Measurements from ENCODE around the gene THAP7.
A peak's percentile ranks its signal among the peaks of the same experiment; 100 is the strongest.
"Not testable (repeated sequence)": the region's sequence is repeated elsewhere in the genome, so short reads cannot be mapped to it uniquely, and the experiment has no call there.

The THAP7 gene

DNA sequence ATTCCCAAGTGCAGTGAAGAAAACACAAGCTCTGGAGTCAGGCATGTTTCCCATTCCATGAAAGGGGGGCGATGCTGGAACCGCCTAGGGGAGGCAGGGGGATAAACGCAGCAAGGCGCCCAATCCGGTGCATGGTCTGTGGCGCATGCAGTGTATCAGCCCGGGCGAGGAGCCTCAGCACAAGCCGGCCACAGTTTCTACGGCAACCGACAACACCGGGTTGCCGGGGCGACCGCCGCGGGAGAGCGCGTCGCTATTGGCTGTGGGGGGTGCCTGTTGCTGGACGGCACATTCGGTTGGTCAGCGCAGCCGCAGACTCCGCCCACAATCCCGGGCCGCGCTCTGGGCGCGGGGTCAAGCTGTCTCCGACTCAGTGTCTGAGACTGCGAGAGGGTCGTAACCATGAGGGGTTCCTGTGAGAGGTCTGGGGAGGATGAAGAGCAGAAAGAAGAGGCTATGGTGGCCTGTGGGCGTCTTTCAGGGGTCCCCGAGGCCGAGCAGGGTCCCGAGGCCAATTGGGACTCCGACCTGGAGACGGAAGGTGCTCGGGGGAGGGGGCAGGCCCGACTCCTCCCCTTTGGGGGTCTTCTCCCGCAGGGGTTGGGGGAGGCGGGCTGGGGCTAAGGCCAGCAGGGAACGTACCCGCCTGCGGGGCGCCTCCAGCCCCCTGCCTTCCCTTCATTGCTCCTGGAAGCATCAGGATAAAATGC is 43.8 kb upstream of the THAP7 start, which contains the start of gene LRRC74B:
TSS of gene LRRC74B (plus strand) at position 362 of the 710 bp plus-strand sequence. CDS start at position 403, 41 bp downstream.
- CTCF ChIA-PET, result interaction anchor here (0.5 kb wide), 1 partner anchor 177 kb away, joined by 3 read pairs; no protein-coding TSS in a partner anchor
- POLR2A ChIA-PET (ENCODE audit: low non-redundant PET), result interaction anchor here (0.5 kb wide), 1 partner anchor 31 kb away, joined by 9 read pairs; no protein-coding TSS in a partner anchor
- peak within 1 kb of the TSS; percentile 83 for H3K27ac ChIP-seq
- TF ChIP-seq, protein P1, sequence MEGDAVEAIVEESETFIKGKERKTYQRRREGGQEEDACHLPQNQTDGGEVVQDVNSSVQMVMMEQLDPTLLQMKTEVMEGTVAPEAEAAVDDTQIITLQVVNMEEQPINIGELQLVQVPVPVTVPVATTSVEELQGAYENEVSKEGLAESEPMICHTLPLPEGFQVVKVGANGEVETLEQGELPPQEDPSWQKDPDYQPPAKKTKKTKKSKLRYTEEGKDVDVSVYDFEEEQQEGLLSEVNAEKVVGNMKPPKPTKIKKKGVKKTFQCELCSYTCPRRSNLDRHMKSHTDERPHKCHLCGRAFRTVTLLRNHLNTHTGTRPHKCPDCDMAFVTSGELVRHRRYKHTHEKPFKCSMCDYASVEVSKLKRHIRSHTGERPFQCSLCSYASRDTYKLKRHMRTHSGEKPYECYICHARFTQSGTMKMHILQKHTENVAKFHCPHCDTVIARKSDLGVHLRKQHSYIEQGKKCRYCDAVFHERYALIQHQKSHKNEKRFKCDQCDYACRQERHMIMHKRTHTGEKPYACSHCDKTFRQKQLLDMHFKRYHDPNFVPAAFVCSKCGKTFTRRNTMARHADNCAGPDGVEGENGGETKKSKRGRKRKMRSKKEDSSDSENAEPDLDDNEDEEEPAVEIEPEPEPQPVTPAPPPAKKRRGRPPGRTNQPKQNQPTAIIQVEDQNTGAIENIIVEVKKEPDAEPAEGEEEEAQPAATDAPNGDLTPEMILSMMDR (conservative IDR thresholded peaks at IDR 0.05; ENCODE audit: low read depth), result no peak
- DNase-seq (ENCODE audit: low spot score), result peak; percentile 92

DNA sequence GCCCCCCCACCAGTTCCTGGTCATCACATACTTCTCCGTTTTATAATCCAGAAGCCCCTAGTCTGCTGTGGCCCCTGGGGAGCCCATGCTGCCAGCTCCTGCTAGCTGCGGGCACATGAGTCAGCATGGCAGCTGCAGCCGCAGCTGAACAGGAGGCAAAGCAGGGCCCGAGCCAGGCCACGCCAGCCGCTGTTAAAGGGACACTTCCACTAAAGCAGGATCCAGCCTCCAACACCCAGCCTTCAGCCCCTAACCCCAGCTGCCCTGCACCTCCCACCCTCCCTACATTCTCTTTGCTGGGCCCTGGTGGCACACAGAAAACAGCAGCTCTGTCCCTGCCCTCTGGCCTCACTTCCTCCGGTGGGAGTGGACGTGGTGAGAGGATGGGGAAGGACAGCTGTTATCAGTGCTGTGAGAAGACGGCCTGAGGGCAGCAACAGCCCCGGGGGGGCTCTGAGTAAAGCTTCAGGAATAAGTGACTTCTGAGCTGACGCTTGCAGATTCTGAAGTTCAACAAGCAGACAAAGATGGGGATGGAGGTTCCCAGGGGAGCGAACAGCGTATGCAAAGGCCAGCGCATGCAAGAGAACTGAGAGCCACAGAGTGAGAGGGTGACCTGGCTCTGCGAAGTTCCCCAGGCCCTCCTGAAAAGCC is 43.1 kb upstream of the THAP7 start:
- no peak for DNase-seq (ENCODE audit: low spot score)
- peak overlapping the region; percentile 83 for H3K27ac ChIP-seq
- TF ChIP-seq, protein P1 (conservative IDR thresholded peaks at IDR 0.05; ENCODE audit: low read depth), result no peak
- ChIA-PET POLR2A (ENCODE audit: low non-redundant PET) (interaction anchor here (0.5 kb wide), 1 partner anchor 30 kb away, joined by 9 read pairs; no protein-coding TSS in a partner anchor), CTCF (interaction anchor here (0.6 kb wide), 1 partner anchor 10 kb away, joined by 3 read pairs; no protein-coding TSS in a partner anchor)

DNA sequence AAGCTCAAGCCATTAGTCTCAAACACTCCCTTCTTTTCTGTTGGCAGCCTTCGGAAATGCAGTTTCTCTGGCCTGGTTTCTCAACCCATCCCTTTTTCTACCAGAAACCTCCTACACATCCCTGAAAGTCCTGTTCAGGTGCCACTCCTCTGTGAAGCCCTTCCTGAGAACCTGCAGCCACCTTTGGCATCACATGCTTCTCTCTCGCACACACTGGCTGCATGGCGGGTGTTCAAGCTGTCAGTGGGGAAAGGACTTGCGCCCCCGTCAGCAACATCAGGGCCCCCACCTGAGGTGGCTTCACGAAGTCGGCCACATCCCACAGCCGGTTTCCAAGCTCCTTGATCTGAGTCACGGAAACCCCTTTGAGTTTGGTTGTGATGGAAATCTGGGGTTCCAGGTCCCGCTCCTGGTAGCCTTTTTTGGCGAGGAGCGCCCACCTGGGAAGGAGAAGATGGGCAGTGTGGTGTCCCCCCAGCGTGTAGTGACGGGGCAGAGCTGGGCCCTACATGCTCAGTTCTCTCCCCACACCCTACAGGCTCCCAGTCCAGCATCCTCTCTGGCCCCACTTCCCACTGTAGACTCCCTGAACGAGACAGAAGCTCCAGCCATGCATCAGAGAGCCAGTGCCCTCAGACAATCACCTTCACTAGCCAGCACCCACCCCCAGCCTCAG is 42.1 kb upstream of the THAP7 start:
- TF ChIP-seq, protein P1 (conservative IDR thresholded peaks at IDR 0.05; ENCODE audit: low read depth), result no peak
- DNase-seq (ENCODE audit: low spot score), result no peak
- POLR2A ChIA-PET (ENCODE audit: low non-redundant PET), result no interaction called here
- H3K27ac ChIP-seq, result peak overlapping the region; percentile 83
- CTCF ChIA-PET, result no interaction called here

DNA sequence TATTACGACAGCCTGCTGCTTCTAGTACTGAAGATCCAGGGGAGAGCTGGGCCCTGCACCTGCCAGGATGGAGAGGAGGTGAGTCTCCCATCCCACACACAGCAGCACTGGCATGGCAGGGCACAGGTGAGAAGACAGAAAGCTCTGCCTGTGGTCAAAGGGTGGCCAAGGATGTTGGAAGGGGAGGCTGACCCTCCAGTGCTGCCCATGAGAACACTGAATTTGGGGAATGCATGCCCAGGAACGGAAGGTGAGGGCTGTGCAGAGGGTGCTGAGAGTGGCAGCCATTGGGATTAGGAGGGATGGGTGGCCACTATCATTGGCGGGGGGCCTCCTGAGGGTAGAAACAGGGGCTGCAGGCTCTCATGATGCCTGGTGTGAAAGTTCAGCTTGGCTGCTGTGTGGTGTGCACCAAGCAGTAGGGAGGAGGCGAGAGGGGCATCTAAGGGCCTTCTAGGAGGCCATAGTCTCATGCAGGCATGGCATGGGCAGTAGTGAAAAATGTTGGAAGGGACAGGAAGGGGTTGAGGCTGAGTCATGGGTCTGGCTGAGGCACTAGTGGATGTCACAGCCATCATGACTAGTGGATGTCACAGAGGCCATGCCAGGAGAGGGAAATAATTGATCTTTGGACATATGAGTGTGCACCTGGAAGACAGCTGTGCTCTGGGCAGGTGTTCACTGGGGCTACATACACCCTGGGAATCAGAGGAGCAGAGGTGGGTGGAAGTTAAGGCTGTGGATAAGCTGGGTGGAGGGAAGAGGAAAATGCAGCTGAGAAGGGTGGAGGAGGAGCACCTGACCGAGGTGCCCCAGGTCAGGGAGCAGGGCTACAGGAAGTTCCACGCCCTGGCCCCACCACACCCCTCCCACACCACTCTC is 41.3 kb upstream of the THAP7 start:
- TF ChIP-seq, protein P1 (conservative IDR thresholded peaks at IDR 0.05; ENCODE audit: low read depth), result no peak
- ChIA-PET CTCF (no interaction called here), POLR2A (ENCODE audit: low non-redundant PET) (no interaction called here)
- DNase-seq (ENCODE audit: low spot score), result no peak
- peak overlapping the region; percentile 83 for H3K27ac ChIP-seq

DNA sequence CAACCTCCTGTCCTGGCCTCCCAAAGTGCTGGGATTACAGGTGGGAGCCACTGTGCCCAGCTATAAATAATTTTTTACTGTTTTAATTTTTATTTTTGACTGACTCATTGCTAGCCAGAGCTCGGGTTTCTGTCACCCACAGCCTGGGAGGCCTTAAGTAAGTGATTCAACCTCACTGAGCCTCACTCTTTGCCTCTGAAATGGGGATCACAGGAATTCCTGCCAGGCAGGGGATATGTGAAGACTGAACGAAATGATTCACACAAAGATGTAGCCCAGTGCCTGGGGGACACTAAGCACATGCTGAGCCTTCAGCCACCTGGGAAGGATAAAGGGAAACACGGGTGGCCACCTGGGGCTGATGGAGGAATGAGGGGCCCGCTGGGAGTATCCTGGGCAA is 40.0 kb upstream of the THAP7 start:
- TF ChIP-seq, protein P1 (conservative IDR thresholded peaks at IDR 0.05; ENCODE audit: low read depth), result no peak
- CTCF ChIA-PET, result no interaction called here
- H3K27ac ChIP-seq, result peak overlapping the region; percentile 83
- no peak for DNase-seq (ENCODE audit: low spot score)
- POLR2A ChIA-PET (ENCODE audit: low non-redundant PET), result no interaction called here

DNA sequence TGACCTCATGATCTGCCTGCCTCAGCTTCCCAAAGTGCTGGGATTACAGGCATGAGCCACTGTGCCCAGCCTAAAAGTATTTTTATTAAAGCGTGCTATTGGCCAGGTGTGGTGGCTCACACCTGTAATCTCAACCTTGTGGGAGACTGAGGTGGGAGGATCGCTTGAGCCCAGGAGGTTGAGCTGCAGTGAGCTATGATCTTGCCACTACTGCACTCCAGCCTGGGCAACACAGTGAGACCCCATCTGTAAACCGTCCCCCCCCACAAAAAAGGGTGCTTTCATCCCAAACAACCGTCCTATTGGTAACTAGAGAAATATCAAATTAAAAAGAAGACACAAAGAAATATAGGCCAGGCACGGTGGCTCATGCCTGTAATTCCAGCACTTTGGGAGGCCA is 37.2 kb upstream of the THAP7 start:
- peak overlapping the region; percentile 95 for H3K27ac ChIP-seq
- POLR2A ChIA-PET (ENCODE audit: low non-redundant PET); DNase-seq (ENCODE audit: low spot score); CTCF ChIA-PET: not testable (repeated sequence)

Measured in RWPE1 (cell line).